ENCODE data around the gene NDUFV3.
"Not testable (repeated sequence)": the region's sequence is repeated elsewhere in the genome, so short reads cannot be mapped to it uniquely, and the experiment has no call there.

Gene NDUFV3

GRCh38 chr21:42918291-42918690 is 25.2 kb downstream of the NDUFV3 start:
- no peak for TF ChIP-seq CTCF (IDR thresholded peaks at IDR 0.05; ENCODE audit: borderline replicate concordance, insufficient read depth, low read depth, low read length)
- no peak overlapping the region for H3K4me3 ChIP-seq (ENCODE audit: low read depth, low read length)

- no peak for TF ChIP-seq CTCF (IDR thresholded peaks at IDR 0.05; ENCODE audit: borderline replicate concordance, insufficient read depth, low read depth, low read length)
- H3K4me3 ChIP-seq (ENCODE audit: low read depth, low read length), result no peak overlapping the region
Observed at GRCh38 chr21:42921927-42922326, 28.8 kb downstream of the NDUFV3 start.

GRCh38 chr21:42922918-42923317 is 29.8 kb downstream of the NDUFV3 start:
- no peak for TF ChIP-seq CTCF (IDR thresholded peaks at IDR 0.05; ENCODE audit: borderline replicate concordance, insufficient read depth, low read depth, low read length)
- no peak overlapping the region for H3K4me3 ChIP-seq (ENCODE audit: low read depth, low read length)

GRCh38 chr21:42923553-42924432 is 30.7 kb downstream of the NDUFV3 start:
- TF ChIP-seq CTCF (IDR thresholded peaks at IDR 0.05; ENCODE audit: borderline replicate concordance, insufficient read depth, low read depth, low read length), result peak; percentile 71
- peak overlapping the region; percentile 27 for H3K4me3 ChIP-seq (ENCODE audit: low read depth, low read length)

- no peak for TF ChIP-seq CTCF (IDR thresholded peaks at IDR 0.05; ENCODE audit: borderline replicate concordance, insufficient read depth, low read depth, low read length)
- H3K4me3 ChIP-seq (ENCODE audit: low read depth, low read length), result no peak overlapping the region
Observed at GRCh38 chr21:42924433-42924751, 31.3 kb downstream of the NDUFV3 start.

GRCh38 chr21:42925114-42925926 is 32.2 kb downstream of the NDUFV3 start, which contains the start of gene ERVH48-1:
ERVH48-1 (minus strand) TSS chr21:42925630; CDS start chr21:42919006, 6,624 bp downstream.
- TF ChIP-seq CTCF (IDR thresholded peaks at IDR 0.05; ENCODE audit: borderline replicate concordance, insufficient read depth, low read depth, low read length), result no peak
- no peak within 1 kb of the TSS for H3K4me3 ChIP-seq (ENCODE audit: low read depth, low read length)

GRCh38 chr21:42927474-42928200 is 34.5 kb downstream of the NDUFV3 start:
- H3K4me3 ChIP-seq (ENCODE audit: low read depth, low read length), result not testable (repeated sequence)

Data from GM12875 (cell line).